Measurements from ENCODE around the gene RAB26.

GRCh38 chr16:2190002-2190658, 41.7 kb downstream of the RAB26 start:
- TF ChIP-seq CTCF (IDR thresholded peaks at IDR 0.05; ENCODE audit: extremely low read depth in 1 of 2, insufficient read depth in 1 of 2, low read depth in 1 of 2, low read length in 2 of 2) (no peak), POLR2AphosphoS5 (IDR thresholded peaks at IDR 0.05; ENCODE audit: insufficient read depth, low read depth, low read length) (no peak), EZH2 (IDR thresholded peaks at IDR 0.05; ENCODE audit: borderline replicate concordance, low read depth, low read length, severe bottlenecking) (no peak), JUN (IDR thresholded peaks at IDR 0.05; ENCODE audit: borderline replicate concordance, insufficient read depth, insufficient read length, low read depth) (no peak), POLR2A (IDR thresholded peaks at IDR 0.05; ENCODE audit: low read depth, low read length) (no peak)
